ENCODE results near the gene SIT1. TPM values are rescaled to one million over a fixed set of nuclear protein-coding genes. Genes with fewer than 3 reads are reported as not detected.

The SIT1 gene
- 0.13 TPM in 1 of 2 replicates, not detected in the other for total RNA-seq (2014; rRNA removed; shearing (Covaris generic))

DNA sequence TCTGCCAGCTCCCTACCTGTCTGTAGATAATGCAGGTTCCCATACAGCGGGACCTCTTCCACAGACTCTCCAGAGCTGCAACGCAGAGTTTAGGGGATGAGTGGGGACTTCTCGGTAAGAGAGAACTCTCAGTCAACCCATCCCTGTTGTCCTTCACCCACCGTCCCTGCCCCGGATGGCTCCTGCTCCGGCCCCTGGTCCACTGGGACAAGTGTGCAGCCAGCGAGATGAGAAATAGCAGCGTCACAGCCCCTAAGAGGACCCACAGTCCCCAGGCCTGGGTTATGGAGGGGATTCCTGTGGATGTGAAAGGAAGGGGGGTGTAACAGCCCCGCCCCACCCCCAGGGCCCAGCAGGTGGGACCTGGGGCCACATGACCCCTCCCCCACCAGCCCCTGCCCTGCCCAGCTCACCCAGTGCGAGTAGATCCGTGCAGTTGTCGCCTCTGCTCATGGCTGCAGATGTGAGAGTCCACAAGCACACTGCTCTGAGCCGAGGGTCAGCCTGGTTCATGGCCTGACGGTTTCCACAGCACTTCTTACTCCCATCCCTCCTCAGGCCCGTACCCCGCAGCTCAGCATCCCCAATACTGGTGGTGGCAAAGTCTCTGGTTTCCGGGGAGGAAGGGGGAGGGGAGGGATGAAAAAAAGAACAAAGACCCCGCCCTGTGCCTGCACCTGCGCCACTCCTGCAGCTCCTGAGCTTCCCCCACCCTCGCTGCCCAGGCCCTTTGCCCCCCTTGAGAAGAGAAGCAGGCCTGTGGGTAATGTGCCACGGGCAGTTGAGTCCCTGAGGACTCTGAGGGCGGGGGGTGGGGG lies at the start of gene SIT1:
Gene SIT1, minus strand, starts transcription at position 591 of the 818 bp plus-strand sequence. Its CDS starts 78 bp downstream, at position 513.
- no peaks in the 10 kb centered on the region for H3K4me1 ChIP-seq
- no peaks in the 10 kb centered on the region for H3K9me3 ChIP-seq (replicated peaks)
- H3K4me3 ChIP-seq: no peak within 1 kb of the TSS
- no peaks in the 10 kb centered on the region for H3K27me3 ChIP-seq
- H3K36me3 ChIP-seq: no peaks in the 10 kb centered on the region
- no peak within 1 kb of the TSS for H3K27ac ChIP-seq
- no peak for DNase-seq

DNA sequence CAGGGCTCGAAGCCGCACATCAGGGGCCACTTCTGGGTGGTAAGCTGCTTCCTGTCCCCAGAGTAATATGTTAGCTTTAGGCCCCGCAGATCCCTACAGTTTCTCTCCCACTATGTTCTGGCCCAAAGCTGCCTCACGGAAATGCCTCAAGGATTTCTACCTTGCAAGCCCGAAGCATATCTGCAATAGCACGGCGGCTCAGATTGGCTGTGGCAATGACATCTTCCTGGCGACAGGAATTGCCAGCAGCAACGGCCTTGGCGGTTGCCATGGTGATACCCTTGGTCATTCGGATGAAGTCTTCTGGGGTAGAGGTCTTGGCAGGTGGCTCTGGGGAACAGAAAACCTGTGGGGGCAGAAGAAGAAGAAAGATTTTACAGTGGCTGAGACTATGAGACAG lies 49.3 kb upstream of the SIT1 start:
- no peak overlapping the region for H3K27ac ChIP-seq
- no peak overlapping the region for H3K4me3 ChIP-seq
- no peaks in the 10 kb centered on the region for H3K27me3 ChIP-seq
- H3K9me3 ChIP-seq (replicated peaks): no peaks in the 10 kb centered on the region
- H3K4me1 ChIP-seq: no peaks in the 10 kb centered on the region
- no peak for DNase-seq
- H3K36me3 ChIP-seq: peaks cover 56% of the 10 kb centered on the region

DNA sequence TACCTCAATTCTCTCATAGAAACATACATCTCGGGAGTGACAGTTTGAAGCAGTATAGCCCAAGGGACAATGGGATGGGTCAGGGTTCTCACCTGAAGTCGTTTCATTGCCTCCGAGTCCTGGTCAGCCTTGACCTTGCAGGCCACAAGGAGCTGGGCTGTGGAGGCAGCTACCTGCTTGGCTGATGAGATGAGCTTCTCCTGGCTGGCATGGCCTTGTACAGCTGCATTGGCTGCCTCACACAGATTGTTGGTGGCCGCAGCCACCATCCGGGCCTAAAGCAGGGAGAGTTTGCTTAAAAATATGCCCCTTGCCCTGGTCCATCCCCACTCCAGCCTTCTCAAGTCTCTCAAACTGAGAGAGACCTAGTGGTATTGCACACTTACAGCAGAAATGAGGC lies 47.5 kb upstream of the SIT1 start:
- Histone ChIP-seq H3K27ac (no peak overlapping the region), H3K4me3 (no peak overlapping the region), H3K27me3 (no peaks in the 10 kb centered on the region), H3K36me3 (peaks cover 41% of the 10 kb centered on the region), H3K4me1 (no peaks in the 10 kb centered on the region), H3K9me3 (replicated peaks) (no peaks in the 10 kb centered on the region)
- DNase-seq: no peak

GRCh38 chr9:35697486-35697885 lies 46.8 kb upstream of the SIT1 start:
- Histone ChIP-seq H3K27ac (no peak overlapping the region), H3K36me3 (peaks cover 34% of the 10 kb centered on the region), H3K4me3 (no peak overlapping the region), H3K9me3 (replicated peaks) (no peaks in the 10 kb centered on the region), H3K27me3 (no peaks in the 10 kb centered on the region), H3K4me1 (no peaks in the 10 kb centered on the region)
- DNase-seq: no peak

- Histone ChIP-seq H3K27ac (no peak overlapping the region), H3K4me1 (no peaks in the 10 kb centered on the region), H3K36me3 (peaks cover 30% of the 10 kb centered on the region), H3K9me3 (replicated peaks) (no peaks in the 10 kb centered on the region), H3K4me3 (no peak overlapping the region), H3K27me3 (no peaks in the 10 kb centered on the region)
- DNase-seq: peak; percentile 33 to 67
These were observed 45.9 kb upstream of the SIT1 start for GRCh38 chr9:35696520-35697215.

DNA sequence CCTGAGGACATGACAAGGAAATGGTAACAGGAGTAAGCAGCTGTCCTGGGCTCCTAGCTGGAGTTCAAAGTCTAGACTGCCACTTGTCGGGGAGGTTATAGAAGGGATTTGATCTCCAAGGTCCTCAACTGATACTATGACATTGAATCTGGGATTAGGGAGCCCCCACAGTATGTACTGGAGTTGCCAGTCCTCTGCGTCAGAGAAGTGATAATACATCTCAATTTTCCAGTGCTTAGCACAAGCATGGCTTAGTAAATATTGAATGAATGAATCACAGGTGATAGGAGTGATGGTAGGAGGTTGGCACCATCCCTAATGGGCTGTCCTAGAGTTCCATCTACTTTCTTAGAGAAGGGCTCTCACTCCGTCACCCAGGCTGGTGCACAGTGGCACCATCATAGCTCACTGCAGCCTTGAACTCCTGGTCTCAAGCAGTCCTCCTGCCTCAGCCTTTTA lies 45.2 kb upstream of the SIT1 start:
- no peak for DNase-seq
- Histone ChIP-seq H3K9me3 (replicated peaks) (no peaks in the 10 kb centered on the region), H3K4me3 (no peak overlapping the region), H3K4me1 (no peaks in the 10 kb centered on the region), H3K27ac (no peak overlapping the region), H3K27me3 (no peaks in the 10 kb centered on the region), H3K36me3 (peaks cover 25% of the 10 kb centered on the region)

GRCh38 chr9:35691757-35692301 lies 41.1 kb upstream of the SIT1 start:
- DNase-seq: no peak
- Histone ChIP-seq H3K9me3 (replicated peaks) (no peaks in the 10 kb centered on the region), H3K4me1 (peaks cover 13% of the 10 kb centered on the region), H3K4me3 (peak overlapping the region; percentile 98), H3K27ac (no peak overlapping the region; the same call in 1 of the 2 replicates), H3K27me3 (no peaks in the 10 kb centered on the region), H3K36me3 (peaks cover 14% of the 10 kb centered on the region)

DNA sequence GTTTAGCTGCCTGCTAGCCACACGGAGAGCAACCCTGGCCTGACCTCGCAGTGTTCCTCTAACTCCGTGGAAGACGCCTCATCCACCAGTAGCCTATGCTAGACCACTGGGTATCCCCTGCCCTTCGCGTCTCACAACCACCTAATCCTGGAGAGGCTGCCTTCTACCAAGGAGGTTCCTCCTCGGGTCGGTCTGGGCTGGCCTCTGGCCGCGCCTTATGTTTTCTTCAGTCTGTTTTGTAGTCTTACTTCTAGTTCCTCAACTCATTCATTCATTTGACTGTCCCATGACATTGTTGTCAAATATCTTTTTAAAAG lies 40.6 kb upstream of the SIT1 start:
- Histone ChIP-seq H3K36me3 (peaks cover 13% of the 10 kb centered on the region), H3K27ac (peak overlapping the region; percentile 97)
- DNase-seq: no peak

GRCh38 chr9:35690614-35691333 lies 40.0 kb upstream of the SIT1 start:
- peaks cover 13% of the 10 kb centered on the region for H3K4me1 ChIP-seq
- peak overlapping the region; percentile 98 for H3K4me3 ChIP-seq
- DNase-seq: peak; percentile 84 to 85
- no peaks in the 10 kb centered on the region for H3K27me3 ChIP-seq
- peaks cover 18% of the 10 kb centered on the region for H3K36me3 ChIP-seq
- peak overlapping the region; percentile 97 for H3K27ac ChIP-seq
- H3K9me3 ChIP-seq (replicated peaks): no peaks in the 10 kb centered on the region

More for the DNA sequence above, 40.6 kb upstream of the SIT1 start:
- no peaks in the 10 kb centered on the region for H3K9me3 ChIP-seq (replicated peaks)
- H3K4me1 ChIP-seq: peaks cover 13% of the 10 kb centered on the region
- no peaks in the 10 kb centered on the region for H3K27me3 ChIP-seq
- peak overlapping the region; percentile 98 for H3K4me3 ChIP-seq

GRCh38 chr9:35690294-35690613 lies 39.5 kb upstream of the SIT1 start:
- H3K9me3 ChIP-seq (replicated peaks): no peaks in the 10 kb centered on the region
- H3K27me3 ChIP-seq: no peaks in the 10 kb centered on the region
- peak in 1 of 2 experiments; percentile 73 for DNase-seq
- peak overlapping the region; percentile 97 for H3K27ac ChIP-seq
- H3K4me3 ChIP-seq: peak overlapping the region; percentile 98
- peaks cover 13% of the 10 kb centered on the region for H3K4me1 ChIP-seq
- H3K36me3 ChIP-seq: peaks cover 23% of the 10 kb centered on the region

DNA sequence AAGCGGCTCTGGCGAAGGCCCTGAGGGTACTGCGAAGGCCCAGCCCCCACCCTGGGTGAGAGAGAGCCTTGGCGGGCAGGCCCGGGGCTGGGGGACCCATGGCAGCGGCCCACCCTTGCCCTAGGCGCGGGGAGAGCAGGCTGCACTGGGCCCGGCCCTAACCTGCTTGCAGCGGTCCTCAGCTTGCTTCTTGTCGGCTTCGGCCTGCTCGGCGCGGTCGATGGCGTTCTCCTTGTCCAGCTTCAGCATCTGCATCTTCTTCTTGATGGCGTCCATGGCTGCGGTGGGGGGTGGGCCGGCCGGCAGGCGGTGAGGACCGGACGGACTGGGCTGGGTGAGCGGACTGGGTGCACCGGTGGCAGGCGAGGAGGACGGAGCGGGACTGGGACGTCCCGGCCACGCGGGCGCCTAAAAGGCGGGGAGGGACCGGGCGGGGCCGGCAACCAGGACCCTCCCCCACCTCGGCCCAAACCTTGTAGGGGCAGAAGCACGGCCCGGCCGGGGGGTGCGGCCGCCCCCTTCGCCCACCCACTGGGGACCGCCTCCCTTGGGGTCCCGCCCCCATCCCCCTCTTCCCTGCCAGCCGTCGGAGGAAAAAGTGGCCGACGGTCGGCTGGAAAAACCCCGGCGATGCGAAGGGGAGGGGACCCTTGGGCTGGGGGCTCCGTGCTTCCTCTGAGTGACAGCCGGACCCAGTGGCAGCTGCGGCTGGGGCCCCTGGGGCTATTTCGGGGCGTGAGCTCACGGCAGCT lies 39.0 kb upstream of the SIT1 start, which contains the start of gene TPM2:
Gene TPM2, minus strand, starts transcription at position 384 of the 752 bp plus-strand sequence. Its CDS starts 108 bp downstream, at position 276.
- peaks cover 13% of the 10 kb centered on the region for H3K4me1 ChIP-seq
- DNase-seq: peak; percentile 95
- peak within 1 kb of the TSS; percentile 97 for H3K27ac ChIP-seq
- no peaks in the 10 kb centered on the region for H3K9me3 ChIP-seq (replicated peaks)
- peaks cover 28% of the 10 kb centered on the region for H3K36me3 ChIP-seq
- H3K27me3 ChIP-seq: no peaks in the 10 kb centered on the region
- H3K4me3 ChIP-seq: peak within 1 kb of the TSS; percentile 98

DNA sequence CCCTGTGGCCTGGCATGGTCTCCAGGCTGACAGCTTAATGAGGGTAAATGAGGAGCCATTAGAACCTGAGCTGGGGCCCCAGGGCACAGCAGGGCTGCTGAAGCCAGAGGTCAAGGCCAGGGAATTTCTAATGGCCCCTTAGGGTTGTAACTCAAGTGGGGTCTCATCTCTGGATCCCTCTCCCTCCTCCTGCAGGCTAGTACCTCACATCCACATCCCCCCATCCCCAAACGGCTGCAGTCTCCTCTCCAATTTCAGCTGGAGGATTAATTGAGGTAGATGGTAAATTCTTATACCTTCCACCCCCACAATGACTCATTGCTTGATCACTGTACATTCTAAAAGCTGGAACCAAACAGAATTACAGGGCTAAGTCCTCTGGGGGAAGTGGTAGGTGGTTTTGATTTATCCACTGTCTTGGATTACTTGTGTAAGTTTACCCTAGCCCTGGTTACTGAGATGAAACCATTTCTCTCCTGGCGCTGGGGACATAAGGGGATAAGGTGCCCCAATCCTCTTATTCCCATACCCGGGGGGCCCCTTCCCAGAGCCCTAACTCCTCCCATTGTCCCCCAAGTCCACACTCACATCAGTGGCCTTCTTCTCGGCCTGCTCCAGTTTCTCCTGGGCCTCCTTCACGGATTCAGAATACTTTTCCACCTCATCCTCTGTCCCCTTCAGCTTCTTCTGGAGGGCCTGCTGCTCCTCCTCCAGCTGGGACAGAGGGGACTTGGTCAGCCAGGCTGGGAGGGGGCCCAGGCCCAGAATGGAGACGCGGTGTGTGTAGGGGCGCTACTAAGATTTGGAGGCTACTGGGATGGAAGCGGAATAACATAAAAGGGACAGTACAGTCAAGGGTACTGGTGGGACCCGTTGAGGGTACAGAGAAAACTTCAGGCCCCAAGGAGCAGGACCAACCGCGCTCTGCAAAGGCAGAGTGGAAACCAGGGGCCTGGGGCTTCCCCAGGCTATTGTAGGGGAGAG lies 38.1 kb upstream of the SIT1 start:
- Histone ChIP-seq H3K27ac (peak overlapping the region; percentile 97), H3K4me1 (peaks cover 13% of the 10 kb centered on the region), H3K27me3 (no peaks in the 10 kb centered on the region), H3K4me3 (peak overlapping the region; percentile 98), H3K9me3 (replicated peaks) (no peaks in the 10 kb centered on the region), H3K36me3 (peaks cover 37% of the 10 kb centered on the region)
- DNase-seq: peak; percentile 33 to 59

DNA sequence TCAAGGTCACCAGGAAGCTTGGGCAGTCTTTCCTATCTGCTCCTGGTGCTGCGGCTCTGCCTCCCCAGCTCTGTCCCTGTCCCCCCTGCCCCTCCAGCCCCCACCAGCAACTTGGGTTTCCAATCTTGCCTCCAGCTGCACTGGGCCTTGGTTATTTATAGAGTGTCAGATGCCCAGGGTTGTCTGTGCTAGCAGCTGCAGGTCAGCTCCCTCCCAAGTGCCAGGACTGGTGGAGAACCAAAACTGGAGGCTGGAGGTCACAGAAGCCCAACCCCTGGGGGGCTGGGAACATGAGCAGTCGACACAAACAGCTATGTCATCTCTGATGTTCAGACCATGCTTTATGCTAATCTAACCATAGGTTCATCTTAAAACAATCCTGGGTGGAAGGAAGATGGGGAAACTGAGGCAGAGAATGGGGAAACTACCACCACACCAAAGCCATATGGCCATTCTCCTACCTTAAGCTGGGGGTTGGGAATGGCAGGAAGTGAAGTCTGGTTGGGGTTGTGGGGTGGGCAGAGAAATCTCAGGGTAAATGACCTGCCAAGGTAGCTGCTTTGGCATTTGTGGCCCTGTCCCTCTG lies 37.3 kb upstream of the SIT1 start:
- H3K36me3 ChIP-seq: peaks cover 45% of the 10 kb centered on the region
- peak overlapping the region; percentile 97; the same call in 1 of the 2 replicates for H3K27ac ChIP-seq
- DNase-seq: no peak
- H3K27me3 ChIP-seq: no peaks in the 10 kb centered on the region
- H3K4me1 ChIP-seq: peaks cover 13% of the 10 kb centered on the region
- peak overlapping the region; percentile 98 for H3K4me3 ChIP-seq
- no peaks in the 10 kb centered on the region for H3K9me3 ChIP-seq (replicated peaks)

Data from SJCRH30 (cell line).